ENCODE data around the gene PCNT. TPM values are rescaled to one million over a fixed set of nuclear protein-coding genes. Genes with fewer than 3 reads are reported as not detected.
A peak's percentile ranks its signal among the peaks of the same experiment; 100 is the strongest.

Gene PCNT
- total RNA-seq, 5 donors from 2014 or later (not counting 1 experiment from before 2014, with no cell fraction given), result 52.8 to 65.0 (median 58.6) TPM

GRCh38 chr21:46316708-46317324 lies 7.1 kb upstream of the PCNT start:
- no peaks in the 10 kb centered on the region for H3K9me3 ChIP-seq
- ChIA-PET POLR2A (no interaction called here), CTCF (no interaction called here)
- peaks cover under 1 to 12% (median 7%) of the 10 kb centered on the region in 3 donors for H3K4me1 Mint-ChIP-seq
- peaks cover 0 to 2% of the 10 kb centered on the region in 2 donors for H3K36me3 ChIP-seq (ENCODE audit: control insufficient read depth in 2 of 2, extremely low read depth in 1 of 2, insufficient read depth in 1 of 2, low read length in 1 of 2)
- no peaks in the 10 kb centered on the region for H3K27me3 ChIP-seq (replicated peaks in 1 of 2; ENCODE audit: control insufficient read depth in 2 of 2, extremely low read depth in 1 of 2, insufficient read depth in 2 of 2, low read length in 1 of 2)
- H3K27me3 Mint-ChIP-seq, result no peaks in the 10 kb centered on the region
- H3K4me1 ChIP-seq (ENCODE audit: control insufficient read depth in 1 of 2, extremely low read depth in 1 of 2, insufficient read depth in 2 of 2, low read length in 2 of 2), result peaks cover 2 to 3% of the 10 kb centered on the region in 2 experiments
- 95% methylated on average over 11 of the region's 14 CpGs for WGBS (ENCODE audit: insufficient coverage)
- no peak overlapping the region for H3K4me3 ChIP-seq (ENCODE audit: control insufficient read depth in 1 of 2, extremely low read depth in 1 of 2, low read length in 1 of 2)
- H3K9me3 Mint-ChIP-seq, result no peaks in the 10 kb centered on the region
- H3K27ac ChIP-seq (ENCODE audit: low read length), result no peak overlapping the region
- H3K27ac Mint-ChIP-seq, result no peak overlapping the region
- H3K4me3 Mint-ChIP-seq, result no peak overlapping the region
- DNase-seq (no peak), ATAC-seq (replicated peaks in 1 of 4) (no peak)
- no peaks in the 10 kb centered on the region for H3K36me3 Mint-ChIP-seq

GRCh38 chr21:46317710-46318463 lies 6.1 kb upstream of the PCNT start:
- H3K27ac Mint-ChIP-seq, result no peak overlapping the region
- no peaks in the 10 kb centered on the region for H3K27me3 Mint-ChIP-seq
- Histone ChIP-seq H3K9me3 (no peaks in the 10 kb centered on the region), H3K4me3 (ENCODE audit: control insufficient read depth in 1 of 2, extremely low read depth in 1 of 2, low read length in 1 of 2) (no peak overlapping the region), H3K27ac (ENCODE audit: low read length) (no peak overlapping the region), H3K36me3 (ENCODE audit: control insufficient read depth in 2 of 2, extremely low read depth in 1 of 2, insufficient read depth in 1 of 2, low read length in 1 of 2) (peaks cover 0 to 2% of the 10 kb centered on the region in 2 donors), H3K4me1 (ENCODE audit: control insufficient read depth in 1 of 2, extremely low read depth in 1 of 2, insufficient read depth in 2 of 2, low read length in 2 of 2) (peaks cover 9 to 13% of the 10 kb centered on the region in 2 experiments), H3K27me3 (replicated peaks in 1 of 2; ENCODE audit: control insufficient read depth in 2 of 2, extremely low read depth in 1 of 2, insufficient read depth in 2 of 2, low read length in 1 of 2) (no peaks in the 10 kb centered on the region)
- peaks cover 11 to 23% (median 18%) of the 10 kb centered on the region in 3 donors for H3K4me1 Mint-ChIP-seq
- 97% methylated on average over 18 of the region's 20 CpGs for whole genome bisulfite sequencing (ENCODE audit: insufficient coverage)
- ChIA-PET CTCF (interaction anchor here in 1 of 2 donors (0.6 kb wide), 1 partner anchor 43 kb away, joined by 9 read pairs; no protein-coding TSS in a partner anchor), POLR2A (no interaction called here)
- DNase-seq (no peak), ATAC-seq (replicated peaks in 1 of 4) (no peak)
- H3K4me3 Mint-ChIP-seq, result no peak overlapping the region
- no peaks in the 10 kb centered on the region for H3K9me3 Mint-ChIP-seq
- H3K36me3 Mint-ChIP-seq, result no peaks in the 10 kb centered on the region

- no peaks in the 10 kb centered on the region for H3K9me3 Mint-ChIP-seq
- ChIA-PET CTCF (no interaction called here), POLR2A (no interaction called here)
- DNase-seq (no peak), ATAC-seq (replicated peaks in 1 of 4) (no peak)
- Histone ChIP-seq H3K27me3 (replicated peaks in 1 of 2; ENCODE audit: control insufficient read depth in 2 of 2, extremely low read depth in 1 of 2, insufficient read depth in 2 of 2, low read length in 1 of 2) (no peaks in the 10 kb centered on the region), H3K4me1 (ENCODE audit: control insufficient read depth in 1 of 2, extremely low read depth in 1 of 2, insufficient read depth in 2 of 2, low read length in 2 of 2) (peaks cover 10 to 19% of the 10 kb centered on the region in 2 experiments), H3K9me3 (no peaks in the 10 kb centered on the region), H3K36me3 (ENCODE audit: control insufficient read depth in 2 of 2, extremely low read depth in 1 of 2, insufficient read depth in 1 of 2, low read length in 1 of 2) (peaks cover 0 to under 1% of the 10 kb centered on the region in 2 donors), H3K4me3 (ENCODE audit: control insufficient read depth in 1 of 2, extremely low read depth in 1 of 2, low read length in 1 of 2) (no peak overlapping the region), H3K27ac (ENCODE audit: low read length) (no peak overlapping the region)
- H3K4me1 Mint-ChIP-seq, result peaks cover 16 to 27% (median 22%) of the 10 kb centered on the region in 3 donors
- no peak overlapping the region for H3K27ac Mint-ChIP-seq
- no peaks in the 10 kb centered on the region for H3K27me3 Mint-ChIP-seq
- H3K4me3 Mint-ChIP-seq, result no peak overlapping the region
- H3K36me3 Mint-ChIP-seq, result no peaks in the 10 kb centered on the region
- 94% methylated on average over 2 of the region's 4 CpGs for WGBS (ENCODE audit: insufficient coverage)
These were observed 5.5 kb upstream of the PCNT start for GRCh38 chr21:46318464-46318845.

- no peaks in the 10 kb centered on the region for H3K36me3 ChIP-seq (ENCODE audit: control insufficient read depth in 2 of 2, extremely low read depth in 1 of 2, insufficient read depth in 1 of 2, low read length in 1 of 2)
- DNase-seq (no peak), ATAC-seq (replicated peaks in 1 of 4) (no peak)
- H3K4me1 Mint-ChIP-seq, result peaks cover 16 to 27% (median 22%) of the 10 kb centered on the region in 3 donors
- H3K4me1 ChIP-seq (ENCODE audit: control insufficient read depth in 1 of 2, extremely low read depth in 1 of 2, insufficient read depth in 2 of 2, low read length in 2 of 2), result peaks cover 10 to 21% of the 10 kb centered on the region in 2 experiments
- no peak overlapping the region for H3K27ac Mint-ChIP-seq
- no peak overlapping the region for H3K4me3 Mint-ChIP-seq
- POLR2A ChIA-PET, result no interaction called here
- H3K9me3 Mint-ChIP-seq, result no peaks in the 10 kb centered on the region
- CTCF ChIA-PET, result no interaction called here
- H3K4me3 ChIP-seq (ENCODE audit: control insufficient read depth in 1 of 2, extremely low read depth in 1 of 2, low read length in 1 of 2), result no peak overlapping the region
- H3K9me3 ChIP-seq, result no peaks in the 10 kb centered on the region
- H3K27me3 Mint-ChIP-seq, result no peaks in the 10 kb centered on the region
- no peaks in the 10 kb centered on the region for H3K36me3 Mint-ChIP-seq
- no peak overlapping the region for H3K27ac ChIP-seq (ENCODE audit: low read length)
- 93% methylated on average over 3 of the region's 7 CpGs for WGBS (ENCODE audit: insufficient coverage)
- no peaks in the 10 kb centered on the region for H3K27me3 ChIP-seq (replicated peaks in 1 of 2; ENCODE audit: control insufficient read depth in 2 of 2, extremely low read depth in 1 of 2, insufficient read depth in 2 of 2, low read length in 1 of 2)
These were observed 4.8 kb upstream of the PCNT start for GRCh38 chr21:46319186-46319585.

GRCh38 chr21:46320331-46320801 lies 3.6 kb upstream of the PCNT start:
- no peak overlapping the region for H3K4me3 ChIP-seq (ENCODE audit: control insufficient read depth in 1 of 2, extremely low read depth in 1 of 2, low read length in 1 of 2)
- ChIA-PET POLR2A (no interaction called here), CTCF (no interaction called here)
- Mint-ChIP-seq H3K4me1 (peaks cover 18 to 28% (median 24%) of the 10 kb centered on the region in 3 donors), H3K9me3 (no peaks in the 10 kb centered on the region), H3K4me3 (no peak overlapping the region), H3K27ac (no peak overlapping the region), H3K27me3 (no peaks in the 10 kb centered on the region), H3K36me3 (no peaks in the 10 kb centered on the region)
- no peaks in the 10 kb centered on the region for H3K9me3 ChIP-seq
- no peak for DNase-seq
- H3K27me3 ChIP-seq (replicated peaks in 1 of 2; ENCODE audit: control insufficient read depth in 2 of 2, extremely low read depth in 1 of 2, insufficient read depth in 2 of 2, low read length in 1 of 2), result no peaks in the 10 kb centered on the region
- ATAC-seq (replicated peaks in 1 of 4), result no peak
- no peak overlapping the region for H3K27ac ChIP-seq (ENCODE audit: low read length)
- WGBS (ENCODE audit: insufficient coverage), result 56% methylated on average over 3 of the region's 4 CpGs
- no peaks in the 10 kb centered on the region for H3K36me3 ChIP-seq (ENCODE audit: control insufficient read depth in 2 of 2, extremely low read depth in 1 of 2, insufficient read depth in 1 of 2, low read length in 1 of 2)
- H3K4me1 ChIP-seq (ENCODE audit: control insufficient read depth in 1 of 2, extremely low read depth in 1 of 2, insufficient read depth in 2 of 2, low read length in 2 of 2), result peaks cover 12 to 25% of the 10 kb centered on the region in 2 experiments

GRCh38 chr21:46322351-46323226 lies 1.4 kb upstream of the PCNT start:
- POLR2A ChIA-PET, result interaction anchor here in 1 of 2 donors (0.5 kb wide), 1 partner anchor 11 kb away, joined by 4 read pairs; no protein-coding TSS in a partner anchor
- no peaks in the 10 kb centered on the region for H3K27me3 ChIP-seq (replicated peaks in 1 of 2; ENCODE audit: control insufficient read depth in 2 of 2, extremely low read depth in 1 of 2, insufficient read depth in 2 of 2, low read length in 1 of 2)
- peak overlapping the region; percentile 92 to 95 (median 93) for H3K4me3 Mint-ChIP-seq
- H3K4me1 ChIP-seq (ENCODE audit: control insufficient read depth in 1 of 2, extremely low read depth in 1 of 2, insufficient read depth in 2 of 2, low read length in 2 of 2), result peaks cover 16 to 29% of the 10 kb centered on the region in 2 experiments
- peak overlapping the region; percentile 87 to 100 for H3K4me3 ChIP-seq (ENCODE audit: control insufficient read depth in 1 of 2, extremely low read depth in 1 of 2, low read length in 1 of 2)
- no peak for ATAC-seq (replicated peaks in 1 of 4)
- CTCF ChIA-PET, result no interaction called here
- no peaks in the 10 kb centered on the region for H3K9me3 Mint-ChIP-seq
- H3K36me3 Mint-ChIP-seq, result peaks cover 3% of the 10 kb centered on the region
- peaks cover 28 to 38% (median 35%) of the 10 kb centered on the region in 3 donors for H3K4me1 Mint-ChIP-seq
- DNase-seq, result peak in 4 of 35 experiments; percentile 7 to 21 (median 12)
- H3K27me3 Mint-ChIP-seq, result no peaks in the 10 kb centered on the region
- peaks cover 0 to 4% of the 10 kb centered on the region in 2 donors for H3K36me3 ChIP-seq (ENCODE audit: control insufficient read depth in 2 of 2, extremely low read depth in 1 of 2, insufficient read depth in 1 of 2, low read length in 1 of 2)
- no peaks in the 10 kb centered on the region for H3K9me3 ChIP-seq
- WGBS (ENCODE audit: insufficient coverage), result 5% methylated on average over 44 of the region's 50 CpGs
- H3K27ac Mint-ChIP-seq, result peak overlapping the region in 1 of 2 donors; percentile 66
- H3K27ac ChIP-seq (ENCODE audit: low read length), result no peak overlapping the region

Measured in T-cell (primary cell).